Measurements from ENCODE around the gene CYP4B1.

Gene CYP4B1

GRCh38 chr1:46797696-46798470, 963 bp upstream of the CYP4B1 start:
- DNase-seq: no peak

- DNase-seq: no peak
Observed at GRCh38 chr1:46800742-46801141, 1.9 kb downstream of the CYP4B1 start.

GRCh38 chr1:46801323-46802055, 2.6 kb downstream of the CYP4B1 start:
- DNase-seq: no peak

- no peak for DNase-seq
Observed at GRCh38 chr1:46802081-46802480, 3.2 kb downstream of the CYP4B1 start.

DNA sequence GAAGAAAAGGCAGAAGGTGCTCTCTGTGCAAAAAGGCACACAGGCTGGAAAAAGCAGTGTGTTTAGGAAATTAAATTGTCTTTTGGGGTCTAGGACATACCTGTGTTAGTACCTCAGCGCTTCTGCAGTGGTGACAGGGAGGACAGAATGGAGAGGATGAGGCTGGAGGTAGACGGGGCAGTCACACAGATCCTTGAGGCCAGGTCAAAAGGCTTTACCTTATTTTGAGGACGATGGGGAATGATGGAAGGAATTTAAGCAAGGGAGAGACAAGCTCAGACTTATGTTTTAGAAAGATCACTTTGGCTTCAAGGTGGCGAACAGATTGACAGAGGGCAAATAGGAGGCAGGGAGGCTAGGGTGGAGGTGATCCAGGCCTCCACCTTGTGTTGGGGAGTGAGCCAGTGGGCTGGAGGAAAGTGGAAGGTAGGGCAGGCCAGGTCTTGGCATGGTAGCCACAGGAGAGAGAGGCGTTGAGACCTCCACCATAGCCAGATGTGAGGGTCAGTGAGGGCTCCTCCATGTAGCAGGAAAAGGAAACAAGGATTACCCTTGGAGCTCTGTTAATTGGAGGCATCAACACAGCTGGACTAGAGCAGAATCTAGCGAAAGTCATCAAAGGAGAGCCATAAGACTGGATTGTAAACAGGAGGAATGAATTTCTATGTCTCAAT, 4.2 kb downstream of the CYP4B1 start:
- no peak for DNase-seq

DNA sequence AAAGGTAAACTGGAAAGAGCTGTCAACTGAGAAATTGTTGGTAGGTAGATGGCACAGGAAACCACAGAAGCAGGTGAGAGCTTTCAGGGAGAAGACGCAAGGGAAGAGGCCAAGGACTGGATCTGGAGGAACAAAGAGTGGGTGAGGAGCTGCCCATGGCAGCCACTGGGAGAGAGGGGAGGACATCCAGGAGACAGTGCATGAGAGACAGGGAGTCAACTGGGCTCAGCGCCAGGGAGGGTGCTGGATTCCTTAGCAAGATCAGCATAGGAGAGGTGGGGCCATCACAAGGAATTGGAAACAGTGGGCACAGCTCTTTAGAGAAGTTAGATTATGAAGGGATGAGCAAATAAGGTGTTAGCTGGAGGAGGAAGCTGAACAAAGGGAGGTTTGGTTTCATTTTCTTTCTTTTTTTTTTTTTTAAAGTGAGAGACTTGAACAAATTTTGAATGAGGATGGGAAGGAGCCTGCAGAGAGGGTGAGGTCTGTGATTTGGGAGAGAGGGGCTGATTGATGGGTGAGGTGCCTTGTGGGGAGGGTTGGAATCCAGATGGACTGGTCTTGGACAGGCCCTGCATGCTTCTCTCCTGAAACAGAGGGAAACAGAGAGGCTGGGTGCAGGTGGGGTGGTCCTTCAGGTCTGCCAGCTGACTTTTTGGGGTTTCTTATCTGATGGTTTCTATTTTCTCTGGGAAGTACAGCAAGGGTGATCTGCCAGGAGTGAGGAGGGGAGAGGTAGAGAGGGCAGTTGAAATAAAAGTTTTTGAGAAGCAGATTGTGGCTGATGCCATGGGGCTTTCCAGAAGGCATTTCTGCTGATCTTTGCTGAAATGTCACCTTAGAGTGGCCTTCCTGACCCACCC, 5.4 kb downstream of the CYP4B1 start:
- DNase-seq: no peak

DNA sequence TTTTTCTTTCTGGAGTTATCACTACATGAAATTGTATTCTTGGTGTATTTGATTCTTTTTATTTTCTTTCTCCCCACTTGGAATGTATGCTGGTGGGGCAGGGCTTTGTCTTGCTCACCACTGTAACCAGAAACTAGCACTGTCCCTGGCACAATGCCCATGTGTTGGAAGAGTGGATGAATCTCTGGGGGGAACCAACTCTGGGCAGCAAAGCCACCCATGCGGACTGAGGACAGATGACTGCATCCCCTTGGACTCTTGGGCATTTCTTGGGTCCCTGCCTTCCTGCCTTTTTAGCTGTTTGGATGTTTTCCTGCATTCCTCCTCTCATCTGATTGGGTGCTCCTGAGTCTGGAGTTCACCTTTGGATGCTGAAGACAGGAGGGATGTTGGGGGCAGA, 6.1 kb downstream of the CYP4B1 start:
- no peak for DNase-seq

GRCh38 chr1:46805755-46806154, 6.9 kb downstream of the CYP4B1 start:
- DNase-seq: no peak

GRCh38 chr1:46806196-46807020, 7.6 kb downstream of the CYP4B1 start:
- DNase-seq: no peak

GRCh38 chr1:46807046-46807972, 8.5 kb downstream of the CYP4B1 start:
- DNase-seq: no peak

GRCh38 chr1:46809071-46809470, 10.2 kb downstream of the CYP4B1 start:
- no peak for DNase-seq

GRCh38 chr1:46809904-46810303, 11.1 kb downstream of the CYP4B1 start:
- DNase-seq: no peak

GRCh38 chr1:46810596-46810995, 11.8 kb downstream of the CYP4B1 start:
- DNase-seq: no peak

- DNase-seq: no peak
Observed at GRCh38 chr1:46811053-46811452, 12.2 kb downstream of the CYP4B1 start.

GRCh38 chr1:46812065-46812963, 13.5 kb downstream of the CYP4B1 start:
- no peak for DNase-seq

- no peak for DNase-seq
Observed at GRCh38 chr1:46812996-46813857, 14.4 kb downstream of the CYP4B1 start.

DNA sequence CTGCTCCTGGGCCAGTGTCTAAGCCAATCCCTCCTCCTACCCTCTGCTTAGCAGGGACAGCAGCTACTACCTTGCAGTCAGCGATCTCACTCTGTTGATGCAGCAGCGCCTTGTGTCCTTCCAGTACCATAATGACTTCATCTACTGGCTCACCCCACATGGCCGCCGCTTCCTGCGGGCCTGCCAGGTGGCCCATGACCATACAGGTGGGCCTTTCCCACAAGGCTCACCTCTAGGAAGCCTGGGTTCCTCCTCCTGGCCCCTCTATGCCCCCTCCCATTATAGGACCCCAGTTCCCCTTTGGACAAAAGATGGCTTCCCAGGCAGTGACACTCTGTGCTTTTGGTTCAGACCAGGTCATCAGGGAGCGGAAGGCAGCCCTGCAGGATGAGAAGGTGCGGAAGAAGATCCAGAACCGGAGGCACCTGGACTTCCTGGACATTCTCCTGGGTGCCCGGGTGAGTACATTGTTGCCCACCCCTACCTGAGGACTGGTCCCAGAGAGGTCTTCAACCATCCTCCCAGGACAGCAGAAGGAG, 15.1 kb downstream of the CYP4B1 start:
- DNase-seq: no peak

DNA sequence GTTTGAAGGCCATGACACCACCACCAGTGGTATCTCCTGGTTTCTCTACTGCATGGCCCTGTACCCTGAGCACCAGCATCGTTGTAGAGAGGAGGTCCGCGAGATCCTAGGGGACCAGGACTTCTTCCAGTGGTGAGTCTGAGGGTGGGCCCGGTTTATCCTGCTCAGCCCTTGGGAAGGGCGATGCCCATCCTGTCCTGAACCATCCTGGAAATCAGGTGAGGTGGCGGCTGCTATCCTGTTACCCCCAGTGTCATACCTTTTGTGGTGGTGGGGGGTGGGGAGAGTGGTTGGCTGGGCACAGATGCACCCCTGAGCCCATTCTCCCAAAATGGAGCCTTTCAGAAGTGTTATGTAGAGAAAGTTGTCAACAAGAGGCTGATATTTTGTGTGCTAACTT, 16.3 kb downstream of the CYP4B1 start:
- DNase-seq: no peak
